B cell (primary cell): ENCODE measurements around the gene INTS7. TPM values are rescaled to one million over a fixed set of nuclear protein-coding genes. Genes with fewer than 3 reads are reported as not detected.

Experiments
- ATAC-seq: fragments of 200-7000 bp; cut with Tn5 transposase; one replicate; pipeline ENCODE4 v1.10.0; 2021; ENCODE audit warnings: low read depth, mild to moderate bottlenecking, moderate number of reproducible peaks, moderate library complexity
- CTCF ChIA-PET: fragments of 350-600 bp; sonication (Branson Sonifier 250); formaldehyde crosslinking; loops from one replicate; lab custom pipeline; 2021; ENCODE audit warnings: antibody characterized with exemption, inconsistent platforms; lab: Charles Lee
- POLR2A ChIA-PET: fragments of 350-600 bp; sonication (Branson Sonifier 250); formaldehyde crosslinking; loops from one replicate; lab custom pipeline; 2021; ENCODE audit warnings: antibody characterized with exemption; lab: Charles Lee
- DNase-seq: peaks from one replicate; pipeline ENCODE4 v3.0.0; 2013
- H2AFZ ChIP-seq: 2 replicates; pipeline ENCODE4 v1.6.1; 2012; ENCODE audit warnings: mild to moderate bottlenecking, low read depth, low read length; ENCODE audit not compliant: insufficient read depth, poor library complexity, severe bottlenecking
- H3K27ac ChIP-seq, 2 donors: 1 replicate in 1 of 2; 2 replicates in 1 of 2; pipeline ENCODE4 v1.5.1; 2012 to 2013; ENCODE audit warnings: low read length in 2 of 2, mild to moderate bottlenecking in 2 of 2, moderate library complexity in 1 of 2
- H3K27me3 ChIP-seq, 4 experiments: fragments of 200-600 bp in 1 of 4; sonication (generic) in 1 of 4; replicated peaks in 1 of 4; 1 replicate in 2 of 4; 2 replicates in 2 of 4; pipeline versions ENCODE4 v1.6.1 to v1.7.0; 2013 to 2016; ENCODE audit warnings: low read length in 3 of 4, mild to moderate bottlenecking in 2 of 4, mixed read lengths in 1 of 4, moderate library complexity in 1 of 4; ENCODE audit not compliant: insufficient read depth in 4 of 4, control insufficient read depth in 3 of 4; ENCODE audit errors: control extremely low read depth in 1 of 4
- H3K36me3 ChIP-seq, 2 experiments: replicated peaks in 1 of 2; 1 replicate in 1 of 2; 2 replicates in 1 of 2; pipeline versions ENCODE4 v1.6.1 to v1.7.1; 2013; ENCODE audit warnings: low read length in 1 of 2; ENCODE audit not compliant: insufficient read depth in 2 of 2, control insufficient read depth in 1 of 2; ENCODE audit errors: control extremely low read depth in 1 of 2, extremely low read depth in 1 of 2
- H3K4me1 ChIP-seq, 2 donors: fragments of 200-600 bp in 1 of 2; sonication (generic) in 1 of 2; 1 replicate in 1 of 2; 2 replicates in 1 of 2; pipeline versions ENCODE4 v1.5.1 to v1.6.1; 2013 to 2017; ENCODE audit warnings: low read length in 2 of 2; ENCODE audit not compliant: control insufficient read depth in 2 of 2, insufficient read depth in 2 of 2
- H3K4me2 ChIP-seq: replicated peaks from 2 replicates; pipeline ENCODE3; 2012; ENCODE audit warnings: mild to moderate bottlenecking, low read depth, low read length; ENCODE audit not compliant: poor library complexity, severe bottlenecking
- H3K4me3 ChIP-seq, 5 experiments: fragments of 200-600 bp in 1 of 5; sonication (generic) in 1 of 5; 1 replicate in 3 of 5; 2 replicates in 2 of 5; pipeline versions ENCODE4 v1.5.1 to v1.7.0; 2011 to 2016; ENCODE audit warnings: low read length in 4 of 5, mild to moderate bottlenecking in 4 of 5, low read depth in 2 of 5, control low read depth in 1 of 5, moderate library complexity in 1 of 5; ENCODE audit not compliant: insufficient read depth in 1 of 5; ENCODE audit errors: control extremely low read depth in 1 of 5, extremely low read depth in 1 of 5
- H3K79me2 ChIP-seq: fragments of 200-600 bp; sonication (generic); one replicate; pipeline ENCODE4 v1.6.0; 2016; ENCODE audit warnings: low read length; ENCODE audit not compliant: control insufficient read depth, insufficient read depth
- H3K9ac ChIP-seq: fragments of 200-600 bp; sonication (generic); 2 replicates; pipeline ENCODE4 v1.6.1; 2017; ENCODE audit warnings: mild to moderate bottlenecking, low read length, moderate library complexity
- H3K9me3 ChIP-seq, 3 donors: one replicate each; pipeline versions ENCODE4 v1.6.1 to v1.7.1; 2013; ENCODE audit warnings: low read length in 2 of 3; ENCODE audit not compliant: control insufficient read depth in 2 of 3, insufficient read depth in 1 of 3; ENCODE audit errors: control extremely low read depth in 1 of 3
- H4K20me1 ChIP-seq: 2 replicates; pipeline ENCODE4 v1.6.0; 2012; ENCODE audit warnings: mild to moderate bottlenecking, low read length; ENCODE audit not compliant: insufficient read depth, control insufficient read depth, poor library complexity, severe bottlenecking
- H3K27ac Mint-ChIP-seq: one replicate; pipeline ENCODE4 v1.8.0; 2021; ENCODE audit warnings: mixed read lengths
- H3K27me3 Mint-ChIP-seq: one replicate; pipeline ENCODE4 v1.8.0; 2021; ENCODE audit warnings: mixed read lengths
- H3K4me1 Mint-ChIP-seq: one replicate; pipeline ENCODE4 v1.8.0; 2021; ENCODE audit warnings: mixed read lengths
- H3K4me3 Mint-ChIP-seq: one replicate; pipeline ENCODE4 v1.8.0; 2021; ENCODE audit warnings: mixed read lengths
- H3K9me3 Mint-ChIP-seq: one replicate; pipeline ENCODE4 v1.8.0; 2022; ENCODE audit warnings: mixed read lengths; ENCODE audit not compliant: insufficient read depth
- EZH2 ChIP-seq: IDR thresholded peaks from 2 replicates; pipeline ENCODE4 v1.6.1; 2012; ENCODE audit warnings: borderline replicate concordance, low read depth, mild to moderate bottlenecking, moderate library complexity, low read length; ENCODE audit not compliant: insufficient read depth, poor library complexity, severe bottlenecking
- WGBS: methylation state at CpG from one replicate; pipeline ENCODE4 v1.1.5; 2013; ENCODE audit warnings: missing lambda C conversion rate; ENCODE audit not compliant: insufficient coverage; 5-methylcytosine and 5-hydroxymethylcytosine counted together
- intact Hi-C: fragments of 100-400 bp; cut with micrococcal nuclease; formaldehyde crosslinking; loops from one replicate; pipeline ENCODE4 v1.10.0; 2022
- polyA plus RNA-seq: library from polyadenylated mRNA; depleted of rRNA; stranded (reverse); fragments of >200 nt; gene quantifications from 2 replicates; pipeline ENCODE4 v1.2.3, GENCODE V29; 2012
- total RNA-seq, 2 donors: library from RNA; stranded (reverse); fragments of 120-200 nt in 1 of 2; gene quantifications; 1 replicate in 1 of 2; 2 replicates in 1 of 2; pipeline versions ENCODE4 v1.2.3 to v1.2.4, GENCODE V29; 2013 to 2022
- TF ChIP-seq, protein P1 (sequence below): fragments of 200-600 bp; IDR thresholded peaks from one replicate; pipeline ENCODE4 v1.8.0; 2022; ENCODE audit warnings: antibody characterized with exemption, mild to moderate bottlenecking

INTS7 gene
- total and polyA plus RNA-seq, 2 donors (not counting 1 experiment from before 2014, with no cell fraction given): 8.3 to 19.2 TPM

DNA sequence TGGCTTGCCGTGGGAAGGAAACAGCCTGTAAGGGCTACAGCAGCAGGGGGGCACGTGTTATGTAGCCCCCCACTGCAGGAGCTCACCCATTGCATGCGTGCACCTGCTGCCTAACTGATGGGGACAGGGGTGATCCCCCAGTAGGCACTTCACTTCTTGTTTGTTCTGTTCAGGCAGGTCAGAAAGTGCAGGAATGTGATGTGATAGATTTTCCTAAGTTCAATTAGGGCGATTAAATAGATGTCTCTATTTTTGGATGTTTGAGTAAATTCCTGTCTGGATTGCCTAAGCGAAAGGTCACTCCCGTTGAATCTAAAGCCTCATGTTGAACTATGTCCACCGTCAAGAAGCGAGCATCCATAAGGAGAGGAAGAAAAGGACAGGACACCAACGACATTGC is 126.0 kb downstream of the INTS7 start:
- H3K4me3 Mint-ChIP-seq: no peak overlapping the region
- no peaks in the 10 kb centered on the region for H3K4me1 ChIP-seq
- ATAC-seq: no peak
- no peak overlapping the region for H3K27ac ChIP-seq
- no peak overlapping the region for H3K27ac Mint-ChIP-seq
- H3K9me3 ChIP-seq: peaks cover 0 to 5% (median 2%) of the 10 kb centered on the region in 3 donors
- H3K79me2 ChIP-seq: no peaks in the 10 kb centered on the region
- H4K20me1 ChIP-seq: no peaks in the 10 kb centered on the region
- CTCF ChIA-PET: no interaction called here
- H2AFZ ChIP-seq: no peak overlapping the region
- TF ChIP-seq EZH2: no peak
- TF ChIP-seq, protein P1, sequence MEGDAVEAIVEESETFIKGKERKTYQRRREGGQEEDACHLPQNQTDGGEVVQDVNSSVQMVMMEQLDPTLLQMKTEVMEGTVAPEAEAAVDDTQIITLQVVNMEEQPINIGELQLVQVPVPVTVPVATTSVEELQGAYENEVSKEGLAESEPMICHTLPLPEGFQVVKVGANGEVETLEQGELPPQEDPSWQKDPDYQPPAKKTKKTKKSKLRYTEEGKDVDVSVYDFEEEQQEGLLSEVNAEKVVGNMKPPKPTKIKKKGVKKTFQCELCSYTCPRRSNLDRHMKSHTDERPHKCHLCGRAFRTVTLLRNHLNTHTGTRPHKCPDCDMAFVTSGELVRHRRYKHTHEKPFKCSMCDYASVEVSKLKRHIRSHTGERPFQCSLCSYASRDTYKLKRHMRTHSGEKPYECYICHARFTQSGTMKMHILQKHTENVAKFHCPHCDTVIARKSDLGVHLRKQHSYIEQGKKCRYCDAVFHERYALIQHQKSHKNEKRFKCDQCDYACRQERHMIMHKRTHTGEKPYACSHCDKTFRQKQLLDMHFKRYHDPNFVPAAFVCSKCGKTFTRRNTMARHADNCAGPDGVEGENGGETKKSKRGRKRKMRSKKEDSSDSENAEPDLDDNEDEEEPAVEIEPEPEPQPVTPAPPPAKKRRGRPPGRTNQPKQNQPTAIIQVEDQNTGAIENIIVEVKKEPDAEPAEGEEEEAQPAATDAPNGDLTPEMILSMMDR: no peak
- peaks cover 3% of the 10 kb centered on the region for H3K27me3 Mint-ChIP-seq
- no peak overlapping the region for H3K4me3 ChIP-seq
- peaks cover 2% of the 10 kb centered on the region for H3K4me1 Mint-ChIP-seq
- DNase-seq: no peak
- H3K4me2 ChIP-seq: no peak overlapping the region
- no peak overlapping the region for H3K9ac ChIP-seq
- H3K9me3 Mint-ChIP-seq: no peaks in the 10 kb centered on the region
- 95% methylated on average over 7 of the region's 9 CpGs for whole genome bisulfite sequencing
- POLR2A ChIA-PET: no interaction called here
- H3K36me3 ChIP-seq: no peaks in the 10 kb centered on the region
- intact Hi-C loops: no loop called here
- H3K27me3 ChIP-seq: peaks cover 0 to 4% (median 0%) of the 10 kb centered on the region in 4 experiments

DNA sequence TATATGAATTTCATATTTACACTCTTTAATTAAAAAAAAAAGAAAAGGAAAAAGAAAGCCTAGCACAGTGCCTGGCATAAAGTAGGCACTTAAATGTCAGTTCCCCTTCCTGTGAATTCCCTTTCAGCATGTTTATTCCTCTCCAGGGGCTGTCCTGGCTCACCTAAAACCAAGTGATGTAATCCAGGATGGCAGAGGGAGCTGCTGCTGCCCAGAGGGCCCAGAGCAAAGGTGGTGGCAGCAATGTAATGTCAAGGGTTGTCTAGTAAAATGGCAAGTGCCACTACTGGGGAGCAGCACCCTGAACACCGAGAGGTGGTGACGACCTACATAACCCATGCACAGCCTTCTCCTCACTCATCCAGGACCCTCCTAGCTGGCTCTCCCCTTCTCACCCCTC is 126.4 kb downstream of the INTS7 start:
- Histone ChIP-seq H3K4me3 (no peak overlapping the region), H3K27me3 (peaks cover 0 to 4% (median 0%) of the 10 kb centered on the region in 4 experiments), H3K79me2 (no peaks in the 10 kb centered on the region), H3K27ac (no peak overlapping the region), H3K36me3 (no peaks in the 10 kb centered on the region), H3K9ac (no peak overlapping the region), H4K20me1 (no peaks in the 10 kb centered on the region), H2AFZ (no peak overlapping the region), H3K4me1 (no peaks in the 10 kb centered on the region), H3K4me2 (no peak overlapping the region), H3K9me3 (peaks cover 0 to 5% (median 2%) of the 10 kb centered on the region in 3 donors)
- ATAC-seq (no peak), DNase-seq (no peak)
- ChIA-PET POLR2A (no interaction called here), CTCF (no interaction called here)
- intact Hi-C loops: no loop called here
- no peak for TF ChIP-seq EZH2
- TF ChIP-seq, protein P1: no peak
- WGBS: 75% methylated on average over 2 of the region's 2 CpGs
- Mint-ChIP-seq H3K27me3 (peaks cover 3% of the 10 kb centered on the region), H3K4me3 (no peak overlapping the region), H3K9me3 (no peaks in the 10 kb centered on the region), H3K4me1 (peaks cover 2% of the 10 kb centered on the region), H3K27ac (no peak overlapping the region)
